Retinal pigment epithelial cell (primary cell): Measurements from ENCODE around the gene SLC24A3.

Source experiments
- DNase-seq: peaks from one replicate; pipeline ENCODE4 v3.0.0-alpha.2; 2010; ENCODE audit warnings: low read depth
- H3K4me3 ChIP-seq: 2 replicates; pipeline ENCODE4 v1.5.1; 2011; ENCODE audit warnings: mild to moderate bottlenecking, low read length, control low read depth, moderate library complexity
- CTCF ChIP-seq: conservative IDR thresholded peaks from 2 replicates; pipeline ENCODE4 v1.5.1; 2011; ENCODE audit warnings: low read depth, low read length, control low read depth, inconsistent platforms

SLC24A3 gene

GRCh38 chr20:19335916-19336315 lies 123.5 kb downstream of the SLC24A3 start:
- DNase-seq = no peak
- TF ChIP-seq CTCF = no peak
- H3K4me3 ChIP-seq = no peak overlapping the region

GRCh38 chr20:19336631-19337030 lies 124.2 kb downstream of the SLC24A3 start:
- DNase-seq = no peak
- no peak for TF ChIP-seq CTCF
- no peak overlapping the region for H3K4me3 ChIP-seq

- no peak for TF ChIP-seq CTCF
- H3K4me3 ChIP-seq = no peak overlapping the region
- no peak for DNase-seq
Observed at GRCh38 chr20:19338380-19338779, 125.9 kb downstream of the SLC24A3 start.

- TF ChIP-seq CTCF = no peak
- no peak overlapping the region for H3K4me3 ChIP-seq
- no peak for DNase-seq
Observed at GRCh38 chr20:19338960-19339359, 126.5 kb downstream of the SLC24A3 start.

- no peak overlapping the region for H3K4me3 ChIP-seq
- TF ChIP-seq CTCF = no peak
- DNase-seq = no peak
Observed at GRCh38 chr20:19341348-19342053, 129.1 kb downstream of the SLC24A3 start.

GRCh38 chr20:19344341-19344740 lies 131.9 kb downstream of the SLC24A3 start:
- no peak for TF ChIP-seq CTCF
- H3K4me3 ChIP-seq = no peak overlapping the region
- no peak for DNase-seq

- H3K4me3 ChIP-seq = no peak overlapping the region
- no peak for TF ChIP-seq CTCF
- DNase-seq = no peak
Observed at GRCh38 chr20:19347943-19348456, 135.6 kb downstream of the SLC24A3 start.
